Omental fat pad (tissue), 4 donors: ENCODE data around the gene RBP2. TPM values are rescaled to one million over a fixed set of nuclear protein-coding genes. Genes with fewer than 3 reads are reported as not detected.
A peak's percentile ranks its signal among the peaks of the same experiment; 100 is the strongest.

Source experiments
- ATAC-seq: fragments of 150-250 bp; one replicate; pipeline ENCODE4 v1.9.1; 2016; ENCODE audit warnings: mild to moderate bottlenecking, moderate library complexity; ENCODE audit not compliant: low FRiP score
- DNase-seq: peaks from one replicate; pipeline ENCODE4 v3.0.0-alpha.2; 2019; ENCODE audit warnings: low spot score
- total RNA-seq, 4 donors: library from RNA; depleted of rRNA; stranded (reverse); fragments of >200 nt; gene quantifications; one replicate each; pipeline ENCODE4 v1.1.0, GENCODE V29; 2016
- TF ChIP-seq, protein P1 (sequence below), 3 donors: fragments of 450-650 bp; IDR thresholded peaks; one replicate each; pipeline ENCODE4 v1.5.1; 2016 to 2017; ENCODE audit warnings: antibody characterized with exemption in 3 of 3, mild to moderate bottlenecking in 3 of 3, moderate library complexity in 2 of 3

RBP2 gene
- total RNA-seq, 4 donors from 2014 or later: not detected

DNA sequence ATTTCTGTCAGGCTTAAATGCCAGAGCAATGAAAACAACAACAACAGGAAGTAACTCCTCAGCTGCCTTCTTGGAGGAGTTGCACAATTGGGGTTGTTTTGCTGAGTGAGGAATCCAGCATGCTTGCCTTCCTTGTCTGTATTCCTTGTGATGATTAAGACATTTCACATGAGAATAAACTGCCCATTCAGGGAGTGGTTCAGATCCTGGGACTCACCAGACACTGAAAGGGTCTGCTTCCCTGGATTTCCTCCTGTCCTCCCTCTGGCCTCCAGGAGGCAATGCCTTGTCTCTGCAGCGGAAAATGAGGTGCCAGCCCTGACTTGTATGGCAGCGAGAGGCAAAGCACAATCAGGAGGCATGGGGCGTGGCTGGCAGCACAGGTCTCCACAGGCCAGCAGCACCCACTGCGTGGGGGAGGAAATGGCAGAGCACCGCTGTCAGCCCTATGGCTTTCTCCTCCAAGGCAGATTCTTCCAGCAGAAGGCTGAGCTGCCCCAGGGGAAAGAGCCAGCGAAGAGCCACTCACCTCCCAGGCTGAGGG is 41.5 kb downstream of the RBP2 start:
- DNase-seq: no peak
- TF ChIP-seq, protein P1, sequence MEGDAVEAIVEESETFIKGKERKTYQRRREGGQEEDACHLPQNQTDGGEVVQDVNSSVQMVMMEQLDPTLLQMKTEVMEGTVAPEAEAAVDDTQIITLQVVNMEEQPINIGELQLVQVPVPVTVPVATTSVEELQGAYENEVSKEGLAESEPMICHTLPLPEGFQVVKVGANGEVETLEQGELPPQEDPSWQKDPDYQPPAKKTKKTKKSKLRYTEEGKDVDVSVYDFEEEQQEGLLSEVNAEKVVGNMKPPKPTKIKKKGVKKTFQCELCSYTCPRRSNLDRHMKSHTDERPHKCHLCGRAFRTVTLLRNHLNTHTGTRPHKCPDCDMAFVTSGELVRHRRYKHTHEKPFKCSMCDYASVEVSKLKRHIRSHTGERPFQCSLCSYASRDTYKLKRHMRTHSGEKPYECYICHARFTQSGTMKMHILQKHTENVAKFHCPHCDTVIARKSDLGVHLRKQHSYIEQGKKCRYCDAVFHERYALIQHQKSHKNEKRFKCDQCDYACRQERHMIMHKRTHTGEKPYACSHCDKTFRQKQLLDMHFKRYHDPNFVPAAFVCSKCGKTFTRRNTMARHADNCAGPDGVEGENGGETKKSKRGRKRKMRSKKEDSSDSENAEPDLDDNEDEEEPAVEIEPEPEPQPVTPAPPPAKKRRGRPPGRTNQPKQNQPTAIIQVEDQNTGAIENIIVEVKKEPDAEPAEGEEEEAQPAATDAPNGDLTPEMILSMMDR (IDR thresholded peaks at IDR 0.05): no peak
- peak; percentile 95 for ATAC-seq

DNA sequence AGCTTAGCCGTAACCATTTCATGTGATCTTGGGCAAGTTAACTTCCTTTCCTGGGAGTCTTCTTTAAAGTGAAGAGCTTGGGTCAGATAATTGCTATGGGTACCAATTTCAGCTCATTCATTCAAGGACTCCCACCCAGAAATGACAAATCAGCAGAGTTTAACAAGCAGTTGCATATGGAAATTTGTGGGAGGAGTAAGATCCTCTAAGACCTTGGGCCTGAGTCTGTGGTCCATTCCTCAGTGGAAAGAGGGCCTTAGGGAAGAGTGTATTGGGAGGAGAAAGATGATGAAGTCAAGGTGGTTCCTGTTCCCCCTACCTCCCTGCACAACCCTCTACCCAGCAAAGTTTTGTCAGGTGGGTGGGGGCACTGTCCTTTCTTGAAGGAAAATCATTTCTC is 42.1 kb downstream of the RBP2 start:
- TF ChIP-seq, protein P1 (IDR thresholded peaks at IDR 0.05): no peak
- DNase-seq (no peak), ATAC-seq (no peak)

DNA sequence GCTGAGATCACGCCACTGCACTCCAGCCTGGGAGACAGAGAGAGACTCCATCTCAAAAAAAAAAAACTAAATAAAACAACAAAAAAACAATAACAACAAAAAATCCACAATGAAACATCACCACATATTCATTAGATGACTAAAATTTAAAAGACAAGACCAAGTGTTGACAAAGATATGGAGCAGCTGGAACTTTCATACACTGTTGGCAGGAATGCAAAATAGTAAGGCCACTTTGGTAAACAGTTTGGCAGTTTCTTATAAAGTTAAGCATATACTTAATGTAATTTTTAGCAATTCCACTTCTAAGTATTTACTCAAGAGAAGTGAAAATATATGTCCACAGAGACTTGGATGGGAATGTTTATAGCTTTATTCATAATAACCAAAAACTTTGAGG is 43.2 kb downstream of the RBP2 start:
- DNase-seq: no peak
- no peak for ATAC-seq
- TF ChIP-seq, protein P1 (IDR thresholded peaks at IDR 0.05): no peak

DNA sequence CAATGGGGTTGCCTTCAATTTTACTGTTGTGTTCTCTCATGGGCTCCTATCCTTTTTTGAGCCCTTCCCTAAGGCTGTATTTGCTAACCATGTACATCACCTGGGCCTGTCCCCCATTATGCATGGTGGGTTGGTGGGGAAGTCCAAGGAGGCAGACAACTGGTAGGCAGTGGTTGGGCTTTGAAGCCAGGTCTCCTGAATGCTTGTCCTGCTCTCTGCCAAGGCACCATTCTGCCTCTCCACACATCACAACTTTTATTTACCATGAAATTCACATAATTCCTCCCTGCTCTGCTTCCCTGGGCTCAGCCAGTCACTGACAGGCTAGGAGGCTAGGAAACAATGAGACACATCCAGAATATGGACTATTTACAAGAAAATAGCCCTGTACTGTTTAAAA is 45.8 kb downstream of the RBP2 start:
- ATAC-seq: no peak
- DNase-seq: no peak
- TF ChIP-seq, protein P1 (IDR thresholded peaks at IDR 0.05): no peak

DNA sequence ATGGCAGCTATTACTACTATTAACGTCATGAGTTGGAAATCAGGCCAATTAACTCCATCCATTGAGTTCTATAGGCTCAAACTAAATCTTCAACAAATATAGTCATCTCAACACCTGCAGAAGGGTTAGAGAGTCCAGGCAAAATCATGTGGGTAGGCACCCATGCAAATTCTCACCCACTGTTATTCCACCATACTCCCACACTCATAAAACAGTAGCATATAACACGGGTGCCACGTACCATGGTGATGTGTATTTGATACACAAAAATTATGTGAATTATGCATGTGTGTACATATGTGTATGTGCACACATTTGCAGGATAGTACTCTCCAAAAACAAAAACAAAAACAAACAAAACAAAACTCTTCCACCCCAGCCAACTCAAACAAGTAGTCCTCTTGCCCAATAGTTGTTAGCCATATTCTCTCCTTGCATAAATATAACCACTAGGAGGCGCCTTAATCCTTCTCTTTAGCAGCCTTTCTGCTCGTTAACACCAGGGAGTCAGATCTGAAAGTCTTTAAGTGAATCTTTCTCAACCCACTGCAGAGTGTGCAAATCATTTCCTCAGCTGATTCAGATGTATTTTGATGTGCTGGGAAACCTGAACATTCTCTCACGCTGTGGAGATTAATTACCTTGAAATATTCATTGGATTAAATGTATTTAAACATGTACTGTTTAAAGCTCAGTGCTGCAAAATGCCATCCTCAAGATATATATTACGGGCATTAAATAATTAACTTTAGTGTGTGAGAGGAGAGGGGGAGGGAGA is 48.8 kb downstream of the RBP2 start:
- ATAC-seq (peak; percentile 83), DNase-seq (no peak)
- TF ChIP-seq, protein P1 (IDR thresholded peaks at IDR 0.05): peak in 2 of 3 donors; percentile 30 to 40

DNA sequence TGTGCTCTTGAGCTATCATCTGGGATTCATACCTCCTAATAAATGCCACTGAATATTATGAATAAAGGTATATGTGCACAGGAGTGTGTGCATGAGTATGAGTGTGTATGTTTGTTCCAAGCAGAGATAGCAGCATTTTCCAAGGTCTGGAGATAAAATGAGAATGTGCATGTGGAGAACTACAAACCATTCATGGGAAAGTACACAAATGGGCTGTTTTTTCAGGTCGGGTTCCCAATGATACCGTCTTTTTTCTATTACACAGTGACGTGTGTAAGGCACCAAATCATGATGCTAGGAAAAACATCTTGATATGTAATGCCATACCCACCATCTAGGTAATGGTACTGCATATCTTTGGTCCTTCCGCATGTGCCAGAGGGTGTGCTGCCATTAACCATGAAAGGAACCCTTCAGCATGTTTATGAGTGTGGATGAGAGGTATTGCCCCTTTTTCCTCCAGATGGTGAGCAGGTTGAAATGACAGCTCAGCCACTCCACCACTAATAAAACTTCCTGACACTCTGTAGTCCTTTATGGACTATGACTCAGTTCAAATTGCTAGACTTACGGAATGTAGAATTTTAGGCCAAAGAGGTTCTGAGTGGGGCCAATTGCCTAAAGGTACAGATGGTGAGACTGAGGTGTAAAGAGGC is 50.4 kb downstream of the RBP2 start:
- TF ChIP-seq, protein P1 (IDR thresholded peaks at IDR 0.05): no peak
- DNase-seq (no peak), ATAC-seq (no peak)
